ENCODE results near the gene SH3GL3.

SH3GL3 gene

DNA sequence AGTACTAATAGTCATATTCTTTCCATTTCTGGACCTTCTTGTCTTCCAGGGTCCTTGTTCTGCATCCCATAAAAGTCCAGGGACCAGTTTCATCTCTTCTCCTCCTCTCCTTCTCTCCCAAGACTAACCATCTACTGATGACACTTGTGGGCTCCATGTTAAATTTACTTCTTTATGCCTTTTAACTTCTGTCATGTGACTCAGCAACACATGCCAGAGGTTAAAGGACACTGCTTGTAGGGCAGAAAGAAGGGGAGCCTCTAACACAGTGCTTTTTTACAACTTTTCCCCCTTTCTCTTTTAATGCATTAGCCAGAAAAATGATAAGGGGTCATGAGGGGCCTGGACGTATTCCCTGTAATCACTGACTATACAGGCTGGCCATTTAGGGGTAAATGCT, 10.0 kb downstream of the SH3GL3 start:
- no peak overlapping the region for H3K4me3 ChIP-seq (replicated peaks in 1 of 2; ENCODE audit: low read depth in 2 of 2, low read length in 2 of 2)
- TF ChIP-seq, protein P1, sequence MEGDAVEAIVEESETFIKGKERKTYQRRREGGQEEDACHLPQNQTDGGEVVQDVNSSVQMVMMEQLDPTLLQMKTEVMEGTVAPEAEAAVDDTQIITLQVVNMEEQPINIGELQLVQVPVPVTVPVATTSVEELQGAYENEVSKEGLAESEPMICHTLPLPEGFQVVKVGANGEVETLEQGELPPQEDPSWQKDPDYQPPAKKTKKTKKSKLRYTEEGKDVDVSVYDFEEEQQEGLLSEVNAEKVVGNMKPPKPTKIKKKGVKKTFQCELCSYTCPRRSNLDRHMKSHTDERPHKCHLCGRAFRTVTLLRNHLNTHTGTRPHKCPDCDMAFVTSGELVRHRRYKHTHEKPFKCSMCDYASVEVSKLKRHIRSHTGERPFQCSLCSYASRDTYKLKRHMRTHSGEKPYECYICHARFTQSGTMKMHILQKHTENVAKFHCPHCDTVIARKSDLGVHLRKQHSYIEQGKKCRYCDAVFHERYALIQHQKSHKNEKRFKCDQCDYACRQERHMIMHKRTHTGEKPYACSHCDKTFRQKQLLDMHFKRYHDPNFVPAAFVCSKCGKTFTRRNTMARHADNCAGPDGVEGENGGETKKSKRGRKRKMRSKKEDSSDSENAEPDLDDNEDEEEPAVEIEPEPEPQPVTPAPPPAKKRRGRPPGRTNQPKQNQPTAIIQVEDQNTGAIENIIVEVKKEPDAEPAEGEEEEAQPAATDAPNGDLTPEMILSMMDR (IDR thresholded peaks at IDR 0.05; ENCODE audit: low read depth, low read length) = no peak
- DNase-seq (ENCODE audit: low read depth in 2 of 2) = no peak

DNA sequence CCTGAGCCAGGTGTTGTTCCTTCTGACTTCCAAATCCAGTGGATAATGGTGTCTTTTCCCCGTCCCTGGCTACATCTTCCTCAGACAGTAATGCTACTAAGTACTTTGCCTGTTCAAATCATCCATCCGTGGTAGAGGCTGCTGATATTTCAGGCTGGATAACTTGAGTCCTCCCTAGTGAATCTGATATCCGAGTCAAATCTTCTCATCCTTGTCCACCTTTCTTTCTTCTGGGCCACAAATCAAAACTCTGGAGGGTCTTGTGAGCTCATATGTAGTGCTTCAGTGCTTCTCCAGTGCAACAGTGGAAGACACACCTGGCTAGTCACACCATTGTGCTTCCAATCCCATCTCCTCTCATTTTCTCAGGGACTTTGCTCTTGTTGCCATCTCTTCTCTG, 11.2 kb downstream of the SH3GL3 start:
- H3K4me3 ChIP-seq (replicated peaks in 1 of 2; ENCODE audit: low read depth in 2 of 2, low read length in 2 of 2) = no peak overlapping the region
- TF ChIP-seq, protein P1 (IDR thresholded peaks at IDR 0.05; ENCODE audit: low read depth, low read length) = no peak
- no peak for DNase-seq (ENCODE audit: low read depth in 2 of 2)

DNA sequence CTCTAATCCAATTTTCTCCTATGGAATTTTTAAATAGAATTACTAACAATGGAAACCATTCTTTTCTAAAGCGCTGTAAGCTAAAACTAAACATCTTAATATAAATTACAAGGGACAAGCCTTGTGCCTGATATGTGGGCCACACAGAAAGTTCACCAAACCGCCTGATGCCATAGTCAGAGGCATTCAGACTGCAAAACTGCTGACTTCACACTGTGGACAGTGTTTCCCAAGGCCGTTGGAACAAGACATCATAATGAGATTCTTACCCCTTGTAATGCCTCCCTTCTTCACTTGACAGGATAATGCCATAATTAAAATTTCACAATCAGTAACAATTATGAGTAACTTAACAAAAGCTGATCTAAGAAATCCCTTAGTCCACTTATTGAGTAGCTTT, 14.9 kb downstream of the SH3GL3 start:
- no peak overlapping the region for H3K4me3 ChIP-seq (replicated peaks in 1 of 2; ENCODE audit: low read depth in 2 of 2, low read length in 2 of 2)
- DNase-seq (ENCODE audit: low read depth in 2 of 2) = no peak
- TF ChIP-seq, protein P1 (IDR thresholded peaks at IDR 0.05; ENCODE audit: low read depth, low read length) = no peak

DNA sequence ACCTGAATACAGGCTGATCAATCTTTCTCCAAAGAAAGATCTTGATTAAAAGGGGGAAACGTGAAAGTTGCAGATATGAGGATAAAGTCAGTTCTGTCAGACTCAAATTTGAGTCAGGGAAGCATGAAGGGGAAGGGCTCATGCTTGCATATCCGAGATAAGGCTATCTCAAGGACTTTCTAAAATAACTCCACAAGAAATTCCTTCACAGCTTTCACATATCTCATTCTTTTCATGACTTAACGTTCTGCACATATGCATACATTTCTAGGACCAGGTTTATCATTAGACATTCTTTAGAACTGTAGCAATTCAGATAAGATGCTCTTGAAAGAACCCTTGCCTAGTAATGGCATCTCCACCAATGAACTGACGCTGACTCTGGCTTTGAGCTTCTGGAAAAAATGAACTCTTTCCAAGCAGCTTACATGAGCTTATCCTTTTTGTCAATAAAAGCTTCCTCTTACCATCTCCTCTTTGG, 15.9 kb downstream of the SH3GL3 start:
- TF ChIP-seq, protein P1 (IDR thresholded peaks at IDR 0.05; ENCODE audit: low read depth, low read length) = no peak
- H3K4me3 ChIP-seq (replicated peaks in 1 of 2; ENCODE audit: low read depth in 2 of 2, low read length in 2 of 2) = no peak overlapping the region
- no peak for DNase-seq (ENCODE audit: low read depth in 2 of 2)

DNA sequence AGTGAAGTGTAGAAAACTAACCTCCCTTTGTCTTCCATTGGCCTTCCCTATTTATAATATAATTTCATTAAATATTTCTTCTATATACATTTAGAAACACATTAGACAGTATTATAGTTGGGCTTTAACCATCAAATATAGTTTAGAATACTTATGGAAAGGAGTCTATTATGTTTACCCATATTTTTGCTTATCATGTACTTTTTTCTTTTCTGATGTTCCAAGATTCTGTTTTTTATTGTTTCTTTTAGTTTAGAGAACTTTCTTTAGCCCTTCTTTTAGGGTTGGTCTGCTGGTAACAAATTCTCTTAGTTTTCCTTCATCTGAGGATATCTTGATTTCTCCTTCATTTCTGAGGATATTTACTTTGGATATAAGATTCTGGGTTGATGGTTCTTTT, 23.7 kb downstream of the SH3GL3 start:
- H3K4me3 ChIP-seq (replicated peaks in 1 of 2; ENCODE audit: low read depth in 2 of 2, low read length in 2 of 2) = no peak overlapping the region
- TF ChIP-seq, protein P1 (IDR thresholded peaks at IDR 0.05; ENCODE audit: low read depth, low read length) = no peak
- DNase-seq (ENCODE audit: low read depth in 2 of 2) = no peak

DNA sequence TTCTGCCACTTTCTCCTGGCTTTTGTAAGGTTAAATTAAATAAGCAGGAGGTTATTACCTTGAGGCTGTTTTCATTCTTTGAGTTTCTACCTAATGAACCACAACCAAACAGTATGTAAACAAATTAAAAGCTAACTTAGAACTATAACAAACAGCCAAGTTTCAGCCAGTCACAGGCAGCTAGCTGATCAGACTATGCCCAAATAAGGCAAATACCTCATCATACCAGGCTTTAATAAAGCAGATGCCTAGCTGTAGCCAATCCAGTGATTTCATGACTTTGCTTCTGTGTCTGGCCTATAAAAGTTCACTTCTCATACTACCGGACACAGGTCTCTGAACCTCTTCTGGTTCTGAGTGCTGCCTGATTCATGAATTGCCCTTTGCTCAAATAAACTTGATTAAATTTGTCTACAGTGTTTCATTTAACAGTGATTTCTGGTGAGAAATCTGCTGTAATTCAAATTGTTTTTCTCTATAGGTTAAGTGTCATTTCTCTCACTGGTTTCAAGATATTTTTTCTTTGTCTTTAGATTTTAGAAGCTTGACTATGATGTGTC, 24.2 kb downstream of the SH3GL3 start:
- DNase-seq (ENCODE audit: low read depth in 2 of 2) = no peak
- H3K4me3 ChIP-seq (replicated peaks in 1 of 2; ENCODE audit: low read depth in 2 of 2, low read length in 2 of 2) = no peak overlapping the region
- TF ChIP-seq, protein P1 (IDR thresholded peaks at IDR 0.05; ENCODE audit: low read depth, low read length) = no peak

DNA sequence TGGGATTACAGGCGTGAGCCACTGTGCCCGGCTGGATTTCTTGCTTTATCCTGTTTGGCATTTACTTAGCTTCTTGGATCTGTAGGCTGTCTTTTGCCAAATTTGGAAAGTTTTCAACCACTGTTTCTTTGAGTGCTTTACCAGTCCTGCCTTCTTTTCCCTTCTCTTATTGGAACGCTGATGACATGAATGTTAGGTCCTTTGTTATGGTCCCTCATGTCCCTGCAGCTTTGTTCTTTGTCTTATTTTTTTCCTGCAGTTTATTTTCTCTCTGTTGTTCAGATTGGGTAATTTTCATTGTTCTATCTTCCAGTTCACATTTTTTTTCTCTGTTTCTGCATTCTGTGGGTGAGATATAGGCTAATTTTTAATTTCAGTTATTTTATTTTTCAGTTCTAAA, 25.0 kb downstream of the SH3GL3 start:
- H3K4me3 ChIP-seq (replicated peaks in 1 of 2; ENCODE audit: low read depth in 2 of 2, low read length in 2 of 2) = no peak overlapping the region
- TF ChIP-seq, protein P1 (IDR thresholded peaks at IDR 0.05; ENCODE audit: low read depth, low read length) = no peak
- DNase-seq (ENCODE audit: low read depth in 2 of 2) = no peak
